ENCODE data around the gene ZNF384. TPM values are rescaled to one million over a fixed set of nuclear protein-coding genes. Genes with fewer than 3 reads are reported as not detected.

ZNF384 gene
- total RNA-seq, 1 experiment from 2014 or later: 88.0 TPM

GRCh38 chr12:6700646-6701051, 11.5 kb upstream of the ZNF384 start, which contains the start of gene PIANP:
Gene PIANP, minus strand, starts transcription at chr12:6700815. Its CDS starts 2,754 bp downstream, at chr12:6698061.
- H3K9ac ChIP-seq (ENCODE audit: extremely low read depth, insufficient read length, low read length): no peak within 1 kb of the TSS
- Mint-ChIP-seq H3K4me1 (peaks cover 23 to 27% of the 10 kb centered on the region in 2 experiments), H3K27me3 (ENCODE audit: low read depth) (peaks cover 69% of the 10 kb centered on the region), H3K4me3 (peak within 1 kb of the TSS; percentile 75 to 92), H3K9me3 (peaks cover 0 to 2% of the 10 kb centered on the region in 2 experiments; a peak in 2 of 5 replicates), H3K27ac (peak within 1 kb of the TSS in 1 of 3 experiments; percentile 15; a peak in 2 of 7 replicates), H3K36me3 (ENCODE audit: insufficient read depth in 1 of 3, low read depth in 3 of 3) (peaks cover 0 to 17% (median 5%) of the 10 kb centered on the region in 3 experiments)
- no peak within 1 kb of the TSS for H2BK15ac ChIP-seq (ENCODE audit: low read depth, low read length)
- no peak within 1 kb of the TSS for H2BK20ac ChIP-seq (ENCODE audit: low read depth, low read length, poor library complexity, severe bottlenecking)
- peaks cover 3% of the 10 kb centered on the region; the same call in 1 of the 2 replicates for H3K27me3 ChIP-seq (ENCODE audit: insufficient read depth, low read length)
- H3K23ac ChIP-seq (ENCODE audit: insufficient read length, low read depth, low read length): no peak within 1 kb of the TSS
- peaks cover 4% of the 10 kb centered on the region for H3K4me1 ChIP-seq (ENCODE audit: insufficient read depth, low read length)
- no peak within 1 kb of the TSS for H4K91ac ChIP-seq (ENCODE audit: insufficient read length, low read depth, low read length)
- no peak within 1 kb of the TSS for H3T11ph ChIP-seq (ENCODE audit: low read length)
- H2BK120ac ChIP-seq (ENCODE audit: low read depth, low read length, poor library complexity, severe bottlenecking): no peak within 1 kb of the TSS
- peak; percentile 59 for DNase-seq
- H3K4ac ChIP-seq (ENCODE audit: low read depth, low read length): no peak within 1 kb of the TSS
- H3K4me2 ChIP-seq (ENCODE audit: insufficient read depth, insufficient read length, low read length): peak within 1 kb of the TSS; percentile 79
- no peak within 1 kb of the TSS for H2AK5ac ChIP-seq (ENCODE audit: insufficient read length, low read length)
- TF ChIP-seq CTCF (conservative IDR thresholded peaks at IDR 0.05): no peak
- H2AFZ ChIP-seq (ENCODE audit: low read length): no peak within 1 kb of the TSS
- no peaks in the 10 kb centered on the region for H4K20me1 ChIP-seq (ENCODE audit: control insufficient read depth, insufficient read depth, insufficient read length)
- H3K79me2 ChIP-seq (ENCODE audit: insufficient read depth, low read length): no peaks in the 10 kb centered on the region
- H3K79me1 ChIP-seq (ENCODE audit: insufficient read depth, low read depth, low read length, poor library complexity, severe bottlenecking): no peaks in the 10 kb centered on the region
- no peak within 1 kb of the TSS for H3K27ac ChIP-seq (ENCODE audit: insufficient read length, low read depth, low read length)
- H2BK12ac ChIP-seq (ENCODE audit: insufficient read length, low read depth, low read length): no peak within 1 kb of the TSS
- no peak within 1 kb of the TSS for H3K56ac ChIP-seq (ENCODE audit: insufficient read length, low read depth, low read length)
- H3K23me2 ChIP-seq (ENCODE audit: insufficient read length, low read depth, low read length, poor library complexity, severe bottlenecking): peaks cover 17% of the 10 kb centered on the region
- peak within 1 kb of the TSS; percentile 44; the same call in 1 of the 2 replicates for H3K14ac ChIP-seq (ENCODE audit: insufficient read depth, low read length)
- no peak within 1 kb of the TSS for H4K5ac ChIP-seq (ENCODE audit: insufficient read length, low read depth, low read length)
- H3K9me3 ChIP-seq (ENCODE audit: control insufficient read depth, low read depth, low read length): no peaks in the 10 kb centered on the region
- no peak within 1 kb of the TSS for H4K8ac ChIP-seq (replicated peaks; ENCODE audit: insufficient read length, low read depth, low read length)
- no peak within 1 kb of the TSS for H2BK5ac ChIP-seq (ENCODE audit: insufficient read length, low read length)
- WGBS (ENCODE audit: extremely low coverage, insufficient read length, low lambda C conversion rate): no CpG with 5 or more reads among the region's 43 CpGs
- H3K18ac ChIP-seq (ENCODE audit: insufficient read length, low read depth, low read length): no peak within 1 kb of the TSS

Data from H9 (cell line).